ENCODE measurements around the gene LPAR1. TPM values are rescaled to one million over a fixed set of nuclear protein-coding genes. Genes with fewer than 3 reads are reported as not detected.

The LPAR1 gene
- total RNA-seq, 1 experiment from 2014 or later = 33.3 TPM

DNA sequence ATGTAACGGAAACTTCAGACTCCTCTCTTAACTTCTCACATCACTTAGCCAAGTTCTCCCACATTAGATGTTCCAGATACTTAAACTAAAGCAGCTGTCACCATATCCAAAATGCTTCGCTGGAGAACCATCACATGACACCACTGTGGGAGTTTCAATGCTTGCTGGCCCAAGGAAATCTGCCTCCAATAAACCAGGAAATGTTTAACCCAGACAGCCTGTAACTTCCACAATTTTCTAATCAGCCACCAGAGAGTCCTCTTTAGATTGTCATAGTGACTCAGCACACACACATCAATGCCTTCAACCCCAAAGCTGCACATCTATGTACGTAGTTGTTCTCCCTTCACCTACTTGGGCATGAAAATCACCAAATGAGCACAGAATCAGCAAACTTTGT lies 118.7 kb downstream of the LPAR1 start:
- peak; percentile 85 for DNase-seq (ENCODE audit: low read depth)

DNA sequence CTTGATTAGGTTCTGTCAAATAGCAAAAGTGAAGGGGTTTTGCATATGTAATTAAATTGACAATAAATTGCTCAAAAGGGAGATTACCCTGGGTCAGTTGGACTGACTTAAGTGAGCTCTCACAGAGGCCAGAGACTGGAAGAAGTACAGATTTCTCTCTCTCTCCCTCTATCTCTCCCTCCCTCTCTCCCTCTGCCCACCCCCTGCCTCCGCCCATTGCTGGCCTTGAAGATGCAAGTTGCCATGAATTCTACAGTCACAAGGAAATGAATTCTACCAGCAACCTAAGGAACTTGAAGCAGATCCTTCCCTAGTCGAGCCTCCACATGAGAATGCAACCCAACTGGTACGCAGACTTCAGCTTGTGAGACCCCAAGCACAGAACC lies 119.2 kb downstream of the LPAR1 start:
- DNase-seq (ENCODE audit: low read depth) = no peak

DNA sequence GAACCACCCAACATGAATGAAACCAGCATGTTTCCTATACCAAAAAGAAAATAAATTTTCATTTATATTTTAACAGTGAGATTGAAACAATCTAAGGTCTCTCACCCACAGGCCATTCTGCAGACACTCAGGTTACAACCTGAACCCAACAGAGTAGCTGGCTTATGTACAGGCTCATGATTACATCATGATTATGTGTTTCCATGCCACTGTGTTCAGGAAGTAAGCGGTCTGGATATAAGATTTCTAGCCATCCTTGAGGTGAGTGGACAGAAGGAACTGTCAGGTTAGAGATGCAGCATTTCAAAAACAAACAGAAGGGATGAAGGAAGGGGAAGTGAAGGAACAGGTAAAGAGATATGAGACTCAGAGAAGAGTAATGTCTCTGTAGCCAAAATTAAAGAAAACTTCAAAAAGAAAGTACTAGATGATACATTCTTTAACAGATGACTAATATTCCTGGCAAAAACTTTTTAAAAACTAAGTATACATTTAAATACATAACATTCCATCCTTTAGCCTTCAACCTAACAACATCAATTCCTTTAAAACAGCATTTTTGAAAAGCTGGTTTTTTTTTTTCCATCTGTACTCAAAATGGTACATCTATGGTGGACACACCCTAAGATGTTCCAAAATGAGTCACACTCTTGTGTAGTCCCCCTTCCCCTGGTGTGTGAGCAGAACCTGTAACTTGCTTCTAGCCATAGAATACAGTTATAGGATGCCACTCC lies 119.8 kb downstream of the LPAR1 start:
- DNase-seq (ENCODE audit: low read depth) = peak; percentile 82

DNA sequence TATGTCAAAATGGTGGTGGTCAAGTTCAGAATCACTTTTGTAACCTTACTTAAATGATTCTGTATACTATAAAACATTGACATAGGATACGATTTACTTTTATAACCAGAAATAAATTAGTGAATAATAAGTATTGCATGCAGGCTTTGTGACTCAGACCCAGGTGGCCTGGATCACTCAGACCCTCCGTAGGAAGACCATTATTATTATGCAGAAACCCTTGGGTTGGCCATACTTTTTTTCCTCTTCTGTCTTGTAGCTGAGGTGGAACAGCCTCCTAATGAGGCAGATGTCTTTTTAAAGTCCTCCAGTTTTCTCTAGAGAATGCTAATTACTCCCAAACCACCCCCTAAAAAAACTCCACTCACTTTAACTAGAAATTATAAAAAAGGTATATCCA lies 121.9 kb downstream of the LPAR1 start:
- no peak for DNase-seq (ENCODE audit: low read depth)

DNA sequence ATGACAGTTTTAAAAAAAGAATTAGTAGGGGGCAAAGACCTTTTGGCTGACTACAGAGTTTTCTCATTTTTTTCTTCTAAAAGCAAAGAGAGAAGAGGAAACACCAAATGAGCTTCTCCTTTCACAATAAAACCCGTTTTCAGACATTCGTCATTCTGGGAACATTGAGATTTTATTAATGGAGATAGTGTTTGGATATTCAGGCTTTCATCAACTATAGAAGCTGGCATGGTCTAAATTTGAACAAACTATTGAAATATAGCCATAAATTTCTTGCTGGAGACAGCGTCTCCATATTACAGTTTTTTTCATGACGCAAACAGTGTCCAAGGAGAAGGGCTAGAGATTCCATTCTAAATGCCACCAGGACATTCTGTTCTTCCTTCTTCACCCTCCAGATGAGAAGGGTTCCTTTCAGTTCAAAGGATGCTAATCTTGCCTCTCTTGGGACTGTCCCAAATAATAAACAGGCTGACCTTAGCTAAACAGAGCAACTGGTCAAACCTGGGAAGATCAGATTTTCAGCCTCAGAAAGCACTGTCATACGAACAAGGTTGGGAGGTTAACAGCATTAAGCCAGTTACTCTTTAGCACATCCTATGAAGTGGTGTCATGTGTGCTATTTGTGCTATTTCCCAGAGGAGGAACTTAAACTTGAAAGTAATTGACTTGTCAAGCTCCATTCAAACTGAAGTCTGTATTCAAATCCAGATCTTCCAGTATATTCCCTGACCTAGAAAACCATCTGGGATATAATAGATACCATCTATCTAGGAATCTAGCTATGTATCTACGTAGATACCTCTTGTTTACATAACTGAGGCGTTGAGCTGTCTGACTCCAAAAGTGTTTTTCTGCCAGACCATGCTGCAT lies 125.6 kb downstream of the LPAR1 start:
- DNase-seq (ENCODE audit: low read depth) = no peak

DNA sequence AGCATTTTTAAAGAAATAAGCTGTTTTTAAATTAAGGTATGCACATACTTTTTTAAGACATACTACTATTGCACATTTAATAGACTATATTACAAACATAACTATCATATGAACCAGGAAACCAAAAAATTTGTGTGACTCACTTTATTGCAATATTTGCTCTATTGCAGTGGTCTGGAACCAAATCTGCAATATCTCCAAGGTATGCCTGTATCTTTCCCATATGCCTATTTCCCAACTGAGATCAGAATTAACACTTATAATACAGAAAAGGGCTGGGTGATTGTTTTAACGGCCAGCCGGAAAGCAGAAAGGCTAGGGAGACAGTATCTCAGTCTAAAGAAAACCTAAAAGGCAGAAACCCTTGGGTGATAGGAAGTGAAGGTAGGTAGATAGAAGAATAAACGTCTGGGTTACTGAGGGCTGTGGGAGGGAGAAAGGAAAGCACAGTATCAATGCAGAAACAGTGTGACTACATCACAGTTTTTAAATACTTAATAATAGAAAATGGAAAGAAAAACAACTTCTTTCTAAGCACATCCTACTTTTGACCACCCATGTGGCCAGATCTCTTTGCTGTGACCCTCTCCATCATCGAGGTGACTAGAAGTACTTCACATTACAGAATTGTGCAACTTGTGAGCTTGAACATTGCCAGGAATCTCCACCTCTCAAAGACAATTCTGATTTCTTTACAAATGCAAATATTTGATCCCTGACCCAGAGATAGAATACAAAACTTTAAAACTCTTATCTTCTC lies 126.4 kb downstream of the LPAR1 start:
- no peak for DNase-seq (ENCODE audit: low read depth)

DNA sequence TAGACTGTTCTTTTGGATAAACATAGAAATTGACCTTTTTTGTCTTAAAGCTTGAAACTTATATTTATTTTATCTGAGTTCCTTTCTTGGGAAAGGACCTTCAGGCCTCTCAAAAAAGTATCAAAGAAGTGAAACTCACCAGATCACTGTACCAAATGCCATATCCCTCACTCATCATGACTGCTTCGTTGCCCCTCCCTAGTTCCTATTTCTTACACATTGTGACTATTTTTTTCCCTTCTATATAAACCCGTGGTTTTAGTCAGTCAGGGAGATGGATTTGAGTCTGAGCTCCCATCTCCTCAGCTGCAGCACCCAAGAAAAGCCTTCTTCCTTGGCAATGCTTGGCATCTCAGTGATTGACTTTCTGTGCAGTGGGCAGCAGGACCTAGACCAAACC lies 129.4 kb downstream of the LPAR1 start:
- DNase-seq (ENCODE audit: low read depth) = no peak

DNA sequence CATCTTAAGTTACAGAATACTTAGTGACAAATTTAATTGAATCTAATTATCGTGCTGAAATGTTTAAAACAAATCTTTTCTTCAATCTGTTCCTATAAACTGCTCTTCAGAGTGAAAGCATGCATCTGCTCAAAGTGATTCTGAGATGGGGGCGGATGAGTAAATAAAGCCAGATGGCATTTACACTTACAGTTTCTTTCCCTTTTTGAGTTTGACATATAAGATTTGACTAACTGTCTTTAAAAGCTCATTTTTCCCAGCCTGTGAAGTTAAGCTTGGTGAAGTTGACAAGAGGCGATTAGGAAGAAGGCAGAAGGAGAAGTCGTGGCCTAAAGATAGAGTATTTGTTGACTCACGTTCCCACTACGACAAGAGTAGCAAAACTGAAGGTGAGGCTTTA lies 137.4 kb downstream of the LPAR1 start:
- DNase-seq (ENCODE audit: low read depth) = peak; percentile 14

DNA sequence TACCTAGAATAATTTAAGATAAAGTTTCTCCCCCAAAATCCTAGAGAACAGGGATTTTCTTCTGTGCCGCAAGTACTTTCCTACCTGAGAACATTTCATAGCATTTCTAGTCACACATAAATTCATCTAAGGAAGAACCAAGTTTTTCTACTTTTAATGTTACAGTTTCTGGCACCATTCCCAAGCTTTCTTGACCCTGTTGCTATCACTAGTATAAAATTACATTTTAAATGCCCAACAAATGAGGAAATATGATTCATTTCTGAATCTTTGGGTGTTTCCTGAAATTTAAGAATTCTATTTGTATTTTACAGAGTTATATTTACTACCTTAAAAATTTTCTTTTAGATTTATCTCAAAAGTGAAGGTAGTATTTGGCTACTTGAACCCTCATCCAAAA lies 137.8 kb downstream of the LPAR1 start:
- DNase-seq (ENCODE audit: low read depth) = peak; percentile 46

DNA sequence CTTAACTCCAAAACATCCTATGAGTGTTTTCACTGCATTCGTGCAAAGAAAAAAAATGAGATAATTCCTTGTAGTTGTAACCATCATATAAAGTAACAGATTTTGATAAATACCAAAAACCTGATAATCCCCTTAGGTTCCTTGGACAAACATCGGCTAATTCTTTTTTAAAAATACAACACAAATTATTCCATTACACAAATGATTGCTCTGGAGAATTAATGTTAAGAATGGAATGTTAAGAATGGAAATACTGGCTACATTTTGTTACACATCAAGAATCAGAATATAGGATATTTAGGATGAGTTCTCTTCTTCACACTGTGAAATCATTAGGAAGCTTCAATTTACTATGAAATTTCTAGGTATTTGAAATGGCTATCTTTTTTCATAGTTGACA lies 139.4 kb downstream of the LPAR1 start:
- no peak for DNase-seq (ENCODE audit: low read depth)

DNA sequence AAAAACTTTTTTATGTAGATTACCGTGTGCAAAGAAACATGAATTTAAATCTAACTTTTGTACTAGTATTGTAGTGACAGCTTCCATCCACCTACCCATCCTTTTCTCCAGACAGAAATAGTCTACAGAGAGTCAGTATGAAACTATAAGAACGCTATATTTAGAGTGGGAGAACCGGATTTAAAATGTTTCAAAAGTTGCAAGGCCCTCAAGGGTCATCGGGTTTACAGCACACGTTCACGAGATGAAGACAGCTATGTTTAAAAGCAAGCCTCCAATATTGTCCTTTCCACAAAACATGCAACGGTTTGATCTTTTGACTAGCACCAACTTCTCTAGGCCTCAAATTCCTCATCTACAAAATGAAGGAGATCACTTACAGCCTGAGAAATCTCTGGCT lies 139.9 kb downstream of the LPAR1 start:
- no peak for DNase-seq (ENCODE audit: low read depth)

DNA sequence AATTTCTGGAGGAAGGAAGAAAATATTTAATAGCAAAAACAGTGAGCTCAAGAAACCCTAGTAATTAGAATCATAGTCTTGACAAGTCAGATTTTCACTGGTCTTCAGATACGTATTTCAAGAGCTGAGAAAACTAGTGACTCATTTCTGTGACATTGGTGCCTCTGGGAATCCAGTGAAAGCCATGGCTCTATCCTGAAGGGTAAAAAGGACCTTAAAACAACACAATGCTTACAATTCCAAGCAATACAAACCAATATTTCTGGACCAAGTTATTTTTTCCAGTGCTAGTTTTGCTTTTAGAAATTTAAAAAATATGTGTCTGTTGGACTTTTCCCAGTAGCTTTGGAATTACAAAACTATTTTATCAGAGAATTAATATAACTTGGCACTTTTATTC lies 140.3 kb downstream of the LPAR1 start:
- peak; percentile 63 for DNase-seq (ENCODE audit: low read depth)

DNA sequence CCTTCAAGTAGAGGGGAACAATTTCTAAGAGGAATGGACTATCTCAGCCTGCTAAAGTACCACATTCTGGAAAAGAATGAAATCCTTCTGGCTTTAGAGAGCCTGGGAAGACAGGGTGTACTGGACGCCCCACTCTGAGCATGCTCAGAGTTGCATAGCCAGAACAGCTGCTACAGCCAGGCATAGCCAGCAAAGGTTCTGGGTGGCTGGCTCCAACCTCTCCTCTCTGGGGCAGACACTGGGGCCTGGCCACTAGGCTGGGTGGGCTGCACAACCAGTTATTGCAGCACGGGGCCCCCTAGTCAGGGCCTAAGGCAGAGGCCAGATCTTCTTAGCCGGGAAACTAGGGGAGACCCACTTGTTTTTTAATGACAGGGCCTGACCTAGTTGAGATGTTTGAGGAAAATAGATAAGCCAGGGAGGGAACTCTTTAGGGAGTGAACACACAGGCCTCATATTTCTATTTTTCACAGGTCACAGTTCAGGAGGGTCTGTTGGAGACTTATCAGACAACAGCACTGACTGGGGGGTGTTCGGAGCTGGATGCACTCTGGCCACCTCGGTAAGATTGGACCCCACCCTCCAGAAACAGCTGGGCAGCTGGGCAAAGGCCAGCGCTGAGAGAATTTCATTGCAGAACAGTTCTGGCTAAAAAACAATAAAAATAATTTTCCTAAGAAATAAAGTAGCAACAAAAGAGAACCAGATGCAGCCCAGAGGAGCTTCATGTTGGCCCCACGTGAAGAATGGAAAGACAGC lies 142.9 kb downstream of the LPAR1 start:
- DNase-seq (ENCODE audit: low read depth) = no peak

DNA sequence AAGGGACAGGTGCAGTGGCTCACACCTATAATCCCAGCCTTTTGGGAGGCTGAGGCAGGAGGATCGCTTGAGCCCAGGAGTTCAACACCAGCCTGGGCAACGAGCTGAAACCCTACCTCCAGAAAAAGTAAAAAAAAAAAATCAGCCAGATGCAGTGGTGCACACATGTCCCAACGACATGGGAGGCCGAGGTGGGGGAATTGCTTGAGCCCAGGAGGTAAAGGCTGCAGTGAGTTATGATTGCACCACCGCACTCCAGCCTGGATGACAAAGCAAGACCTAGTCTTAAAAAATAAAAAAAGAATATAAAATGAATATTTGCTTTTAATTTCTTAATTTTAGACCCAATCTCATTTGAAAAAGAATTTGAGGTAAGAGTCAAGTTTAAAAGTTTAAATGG lies 143.5 kb downstream of the LPAR1 start:
- DNase-seq (ENCODE audit: low read depth) = no peak

DNA sequence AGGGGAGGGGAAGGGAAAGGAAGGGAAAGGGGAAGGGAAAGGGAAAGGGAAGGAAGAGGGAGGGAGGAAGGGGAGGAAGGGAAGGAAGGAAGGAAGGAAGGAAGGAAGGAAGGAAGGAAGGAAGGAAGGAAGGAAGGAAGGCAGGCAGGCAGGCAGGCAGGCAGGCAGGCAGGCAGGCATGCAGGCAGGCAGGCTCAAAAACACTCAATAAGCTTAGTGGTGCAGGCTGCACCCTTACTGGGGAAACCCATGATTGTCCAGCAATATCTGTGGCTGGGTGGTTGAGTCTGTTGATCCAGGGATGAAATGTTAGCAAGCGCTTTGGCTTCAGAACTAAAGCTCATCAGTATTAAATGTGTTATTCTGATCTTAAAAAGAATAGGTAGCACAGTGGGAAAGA lies 145.6 kb downstream of the LPAR1 start:
- DNase-seq (ENCODE audit: low read depth) = no peak

DNA sequence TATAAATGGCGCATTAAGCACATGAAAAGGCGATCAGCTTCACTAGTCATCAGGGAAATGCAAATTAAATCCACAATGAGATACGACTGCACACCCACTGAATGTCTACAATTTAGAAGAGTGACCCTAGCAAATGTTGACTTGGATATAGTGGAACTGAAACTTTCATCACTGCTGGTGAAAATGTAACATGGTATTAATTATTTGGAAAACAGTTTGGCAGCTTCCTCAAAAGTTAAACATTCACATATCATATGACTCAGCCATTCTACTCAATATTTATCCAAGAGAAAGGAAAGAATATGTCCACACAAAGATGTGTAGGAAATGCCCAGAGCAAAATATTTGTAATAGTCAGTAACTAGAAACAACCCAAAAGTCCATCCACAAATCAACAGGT lies 146.5 kb downstream of the LPAR1 start:
- peak; percentile 26 for DNase-seq (ENCODE audit: low read depth)

DNA sequence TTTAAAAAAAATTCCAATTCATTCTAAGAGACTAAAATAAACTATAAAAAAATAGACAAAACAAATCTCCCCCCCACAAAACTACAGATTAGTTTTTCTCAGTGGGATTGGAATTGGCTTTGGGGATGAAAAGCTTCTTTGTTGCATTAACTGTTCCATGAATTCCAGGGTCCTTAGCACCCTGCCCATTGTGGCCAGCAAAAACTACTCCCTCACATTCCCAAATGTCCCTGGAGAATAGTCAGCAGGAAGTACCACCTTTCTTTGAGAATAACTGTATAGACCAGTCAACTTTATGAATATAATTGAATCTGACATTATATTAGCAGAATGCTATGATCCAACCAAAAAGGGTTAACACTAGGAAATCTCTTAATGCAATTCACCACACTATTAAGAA lies 147.9 kb downstream of the LPAR1 start:
- DNase-seq (ENCODE audit: low read depth) = no peak

DNA sequence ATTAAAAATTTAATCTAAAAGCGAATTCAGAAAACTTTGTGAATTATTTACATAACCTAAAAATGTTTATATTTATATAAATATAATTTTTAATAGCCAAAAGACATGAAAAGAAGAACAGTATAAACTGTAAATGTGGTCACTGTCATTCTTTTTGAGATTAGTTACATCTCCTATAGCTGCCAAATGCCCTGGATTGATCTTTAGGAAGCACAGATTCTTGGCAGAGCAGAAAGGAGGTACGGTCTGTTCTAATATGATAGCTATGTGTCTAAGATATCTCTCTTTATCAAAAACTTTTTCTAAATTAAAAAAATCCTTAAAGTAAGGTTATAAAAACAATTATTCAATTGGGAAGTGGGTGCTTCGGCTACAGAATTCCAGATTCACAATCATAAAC lies 151.0 kb downstream of the LPAR1 start:
- no peak for DNase-seq (ENCODE audit: low read depth)

DNA sequence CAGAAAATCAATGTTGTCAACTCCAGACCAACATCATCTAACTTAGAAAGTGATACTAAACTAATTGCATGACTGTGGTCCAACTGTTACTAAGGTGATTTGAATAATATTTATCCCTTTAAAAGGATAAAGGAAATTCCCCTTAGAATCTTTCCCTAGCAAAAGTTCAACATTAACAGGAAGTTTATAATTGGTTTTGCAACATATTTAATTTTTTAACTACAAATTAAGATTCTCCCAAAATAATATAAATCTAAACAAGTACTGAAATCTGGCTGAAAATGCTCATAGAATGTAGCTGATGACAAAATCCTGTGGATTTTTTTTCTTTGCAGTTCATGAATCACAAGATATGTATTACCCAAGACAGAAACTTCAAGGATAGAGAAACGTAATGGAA lies 151.4 kb downstream of the LPAR1 start:
- peak; percentile 65 for DNase-seq (ENCODE audit: low read depth)

DNA sequence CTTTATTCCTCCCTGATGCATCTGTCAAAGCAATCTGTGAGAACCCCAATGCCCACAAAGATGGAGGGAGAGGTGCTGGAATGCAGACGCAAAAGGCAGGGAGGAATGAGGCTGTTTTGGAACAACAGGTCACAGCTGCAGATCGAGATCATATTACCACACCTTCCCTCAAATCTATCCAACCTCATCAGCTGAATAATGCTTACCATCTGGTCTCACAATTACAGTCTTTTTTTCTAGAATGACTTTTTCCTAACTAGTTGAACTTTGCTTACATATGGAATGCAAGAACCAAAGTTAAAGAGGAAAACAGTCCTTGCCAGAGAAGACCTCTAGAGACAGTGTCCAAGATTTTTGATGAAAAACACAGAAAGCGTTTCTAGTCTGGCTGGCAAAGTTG lies 158.1 kb downstream of the LPAR1 start:
- DNase-seq (ENCODE audit: low read depth) = peak; percentile 18

DNA sequence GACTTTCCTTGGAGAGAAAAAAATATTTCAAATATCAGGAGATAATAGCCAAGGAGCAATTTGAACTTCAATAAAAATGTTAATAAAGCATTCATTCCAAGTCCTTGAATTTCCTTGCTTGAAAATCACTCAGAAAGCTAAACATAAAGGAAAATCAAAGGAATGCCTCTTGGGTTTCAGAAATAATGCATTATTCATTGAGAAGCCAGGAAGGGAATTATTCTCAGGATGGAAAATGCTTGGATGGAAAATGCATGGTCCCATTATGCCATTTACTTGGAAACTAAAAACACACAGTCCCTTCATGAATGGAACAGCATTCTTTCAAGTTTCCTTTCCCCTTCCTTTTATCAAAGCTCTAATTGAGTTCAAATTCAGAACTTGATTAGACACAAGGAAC lies 160.9 kb downstream of the LPAR1 start:
- no peak for DNase-seq (ENCODE audit: low read depth)

DNA sequence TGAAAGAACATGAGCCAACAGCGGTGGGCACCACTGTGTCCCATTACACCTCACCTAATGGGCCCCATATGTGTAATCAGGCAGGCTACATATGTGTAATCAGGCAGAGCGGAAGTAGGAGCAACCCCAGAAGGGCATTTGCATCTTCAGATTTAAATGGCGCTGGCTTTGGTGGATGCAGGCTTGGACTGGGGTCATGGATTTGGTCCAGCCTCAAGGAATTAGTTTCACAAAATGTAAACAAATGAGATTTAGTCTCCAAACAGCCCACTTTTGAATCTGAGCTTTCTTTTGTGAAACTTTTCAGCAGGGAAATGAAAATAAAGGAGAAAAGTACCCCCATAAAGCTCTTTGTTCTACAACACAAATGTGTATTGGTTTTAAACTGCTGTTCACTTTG lies 161.3 kb downstream of the LPAR1 start:
- no peak for DNase-seq (ENCODE audit: low read depth)
